HepG2 (cell line): Measurements from ENCODE around the gene GNG7. TPM values are rescaled to one million over a fixed set of nuclear protein-coding genes. Genes with fewer than 3 reads are reported as not detected.
A peak's percentile ranks its signal among the peaks of the same experiment; 100 is the strongest.

Experiments
- FLYWCH1 ChIP-seq: sonication (generic); formaldehyde crosslinking; IDR thresholded peaks from 2 replicates; pipeline ENCODE4 v1.8.1; 2023; ENCODE audit warnings: mild to moderate bottlenecking, missing genetic modification reagents
- HNF1A ChIP-seq, 2 experiments: sonication (generic) in 1 of 2; formaldehyde crosslinking in 1 of 2; IDR thresholded peaks; 2 replicates each; pipeline versions ENCODE4 v1.4.0 to v1.6.1; 2016 to 2020; ENCODE audit warnings: borderline replicate concordance in 1 of 2, low read depth in 1 of 2, mild to moderate bottlenecking in 1 of 2, missing genetic modification reagents in 1 of 2
- SIX4 ChIP-seq: sonication (generic); formaldehyde crosslinking; IDR thresholded peaks from 2 replicates; pipeline ENCODE4 v1.4.0; 2020; ENCODE audit warnings: missing genetic modification reagents
- ZNF20 ChIP-seq: sonication (generic); formaldehyde crosslinking; IDR thresholded peaks from 2 replicates; pipeline ENCODE4 v1.4.0; 2020; ENCODE audit warnings: mild to moderate bottlenecking, moderate library complexity, missing genetic modification reagents
- ZXDC ChIP-seq: sonication (generic); formaldehyde crosslinking; IDR thresholded peaks from 2 replicates; pipeline ENCODE4 v1.5.0; 2020; ENCODE audit warnings: mild to moderate bottlenecking, missing genetic modification reagents
- polyA plus RNA-seq, 8 experiments: library from polyadenylated mRNA; depleted of rRNA in 3 of 8; stranded (reverse) in 7 of 8; unstranded in 1 of 8; fragments of >200 nt; fragmentation: Illumina TruSeq in 4 of 8; extraction: Trizol in 4 of 8; gene quantifications; 2 replicates each; pipeline versions ENCODE4 v1.2.1 to v1.2.3, GENCODE V29; 2011 to 2016; ENCODE audit warnings: low read depth in 4 of 8, missing spikeins in 1 of 8, mixed read lengths in 1 of 8; ENCODE audit not compliant: insufficient read depth in 1 of 8
- total RNA-seq, 5 experiments: library from RNA; depleted of rRNA; stranded (reverse); fragments of >200 nt; fragmentation: Illumina TruSeq; extraction: Trizol; gene quantifications; 2 replicates each; pipeline ENCODE4 v1.2.3, GENCODE V29; 2016; ENCODE audit warnings: low read depth in 1 of 5
- TF ChIP-seq, protein P1 (sequence below): sonication (generic); formaldehyde crosslinking; IDR thresholded peaks from 2 replicates; pipeline ENCODE4 v1.4.0; 2020; ENCODE audit warnings: missing genetic modification reagents
- TF ChIP-seq, protein P2 (sequence below): sonication (generic); formaldehyde crosslinking; IDR thresholded peaks from 2 replicates; pipeline ENCODE4 v1.4.0; 2020; ENCODE audit warnings: missing genetic modification reagents
- TF ChIP-seq, protein P3 (sequence below): sonication (generic); formaldehyde crosslinking; IDR thresholded peaks from 2 replicates; pipeline ENCODE4 v1.9.0; 2021; ENCODE audit warnings: mild to moderate bottlenecking, missing genetic modification reagents
- TF ChIP-seq, protein P4 (sequence below): IDR thresholded peaks from 2 replicates; pipeline ENCODE4 v1.6.1; 2016; ENCODE audit warnings: low read depth, control low read depth

The GNG7 gene
- total and polyA plus RNA-seq, 2 of the 13 experiments (the other 11 are each of a cell fraction or from before 2014, with no cell fraction given), result 1.4 to 3.3 TPM

DNA sequence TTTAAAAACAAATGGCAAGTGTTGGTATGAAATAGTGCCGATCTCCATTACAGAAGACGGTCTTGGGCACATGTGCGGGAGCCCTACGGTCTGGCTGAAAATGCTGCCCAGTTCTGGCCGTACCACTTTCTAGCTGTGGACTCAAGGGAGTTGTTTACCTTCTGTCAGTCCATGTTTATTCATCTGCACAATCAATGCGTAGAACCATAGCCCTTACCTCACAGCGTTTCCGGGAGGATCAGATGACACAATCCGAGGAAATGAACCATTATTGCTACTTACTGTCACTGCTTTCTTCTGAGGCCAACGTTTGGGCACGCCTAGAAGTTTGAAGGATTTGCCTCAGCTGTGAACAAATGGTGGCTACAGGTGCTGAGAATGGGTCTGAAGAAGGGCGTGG is 195.4 kb downstream of the GNG7 start (continued):
- TF ChIP-seq FLYWCH1 (CRISPR knock-in tag) (no peak), SIX4 (peak; percentile 98), ZNF20 (CRISPR knock-in tag) (no peak), ZXDC (CRISPR knock-in tag) (no peak), HNF1A (IDR thresholded peaks at IDR 0.05; ENCODE audit: low read depth) (0 out of 2 replicates have a peak, but pooled peaks have one; percentile 31), HNF1A (CRISPR knock-in tag; IDR thresholded peaks at IDR 0.05; ENCODE audit: borderline replicate concordance) (no peak)
- TF ChIP-seq, protein P1, sequence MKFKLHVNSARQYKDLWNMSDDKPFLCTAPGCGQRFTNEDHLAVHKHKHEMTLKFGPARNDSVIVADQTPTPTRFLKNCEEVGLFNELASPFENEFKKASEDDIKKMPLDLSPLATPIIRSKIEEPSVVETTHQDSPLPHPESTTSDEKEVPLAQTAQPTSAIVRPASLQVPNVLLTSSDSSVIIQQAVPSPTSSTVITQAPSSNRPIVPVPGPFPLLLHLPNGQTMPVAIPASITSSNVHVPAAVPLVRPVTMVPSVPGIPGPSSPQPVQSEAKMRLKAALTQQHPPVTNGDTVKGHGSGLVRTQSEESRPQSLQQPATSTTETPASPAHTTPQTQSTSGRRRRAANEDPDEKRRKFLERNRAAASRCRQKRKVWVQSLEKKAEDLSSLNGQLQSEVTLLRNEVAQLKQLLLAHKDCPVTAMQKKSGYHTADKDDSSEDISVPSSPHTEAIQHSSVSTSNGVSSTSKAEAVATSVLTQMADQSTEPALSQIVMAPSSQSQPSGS (CRISPR knock-in tag), result peak; percentile 48; the same call in 1 of the 2 replicates
- TF ChIP-seq, protein P2, sequence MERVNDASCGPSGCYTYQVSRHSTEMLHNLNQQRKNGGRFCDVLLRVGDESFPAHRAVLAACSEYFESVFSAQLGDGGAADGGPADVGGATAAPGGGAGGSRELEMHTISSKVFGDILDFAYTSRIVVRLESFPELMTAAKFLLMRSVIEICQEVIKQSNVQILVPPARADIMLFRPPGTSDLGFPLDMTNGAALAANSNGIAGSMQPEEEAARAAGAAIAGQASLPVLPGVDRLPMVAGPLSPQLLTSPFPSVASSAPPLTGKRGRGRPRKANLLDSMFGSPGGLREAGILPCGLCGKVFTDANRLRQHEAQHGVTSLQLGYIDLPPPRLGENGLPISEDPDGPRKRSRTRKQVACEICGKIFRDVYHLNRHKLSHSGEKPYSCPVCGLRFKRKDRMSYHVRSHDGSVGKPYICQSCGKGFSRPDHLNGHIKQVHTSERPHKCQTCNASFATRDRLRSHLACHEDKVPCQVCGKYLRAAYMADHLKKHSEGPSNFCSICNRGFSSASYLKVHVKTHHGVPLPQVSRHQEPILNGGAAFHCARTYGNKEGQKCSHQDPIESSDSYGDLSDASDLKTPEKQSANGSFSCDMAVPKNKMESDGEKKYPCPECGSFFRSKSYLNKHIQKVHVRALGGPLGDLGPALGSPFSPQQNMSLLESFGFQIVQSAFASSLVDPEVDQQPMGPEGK, result peak; percentile 40; the same call in 1 of the 2 replicates
- TF ChIP-seq, protein P3, sequence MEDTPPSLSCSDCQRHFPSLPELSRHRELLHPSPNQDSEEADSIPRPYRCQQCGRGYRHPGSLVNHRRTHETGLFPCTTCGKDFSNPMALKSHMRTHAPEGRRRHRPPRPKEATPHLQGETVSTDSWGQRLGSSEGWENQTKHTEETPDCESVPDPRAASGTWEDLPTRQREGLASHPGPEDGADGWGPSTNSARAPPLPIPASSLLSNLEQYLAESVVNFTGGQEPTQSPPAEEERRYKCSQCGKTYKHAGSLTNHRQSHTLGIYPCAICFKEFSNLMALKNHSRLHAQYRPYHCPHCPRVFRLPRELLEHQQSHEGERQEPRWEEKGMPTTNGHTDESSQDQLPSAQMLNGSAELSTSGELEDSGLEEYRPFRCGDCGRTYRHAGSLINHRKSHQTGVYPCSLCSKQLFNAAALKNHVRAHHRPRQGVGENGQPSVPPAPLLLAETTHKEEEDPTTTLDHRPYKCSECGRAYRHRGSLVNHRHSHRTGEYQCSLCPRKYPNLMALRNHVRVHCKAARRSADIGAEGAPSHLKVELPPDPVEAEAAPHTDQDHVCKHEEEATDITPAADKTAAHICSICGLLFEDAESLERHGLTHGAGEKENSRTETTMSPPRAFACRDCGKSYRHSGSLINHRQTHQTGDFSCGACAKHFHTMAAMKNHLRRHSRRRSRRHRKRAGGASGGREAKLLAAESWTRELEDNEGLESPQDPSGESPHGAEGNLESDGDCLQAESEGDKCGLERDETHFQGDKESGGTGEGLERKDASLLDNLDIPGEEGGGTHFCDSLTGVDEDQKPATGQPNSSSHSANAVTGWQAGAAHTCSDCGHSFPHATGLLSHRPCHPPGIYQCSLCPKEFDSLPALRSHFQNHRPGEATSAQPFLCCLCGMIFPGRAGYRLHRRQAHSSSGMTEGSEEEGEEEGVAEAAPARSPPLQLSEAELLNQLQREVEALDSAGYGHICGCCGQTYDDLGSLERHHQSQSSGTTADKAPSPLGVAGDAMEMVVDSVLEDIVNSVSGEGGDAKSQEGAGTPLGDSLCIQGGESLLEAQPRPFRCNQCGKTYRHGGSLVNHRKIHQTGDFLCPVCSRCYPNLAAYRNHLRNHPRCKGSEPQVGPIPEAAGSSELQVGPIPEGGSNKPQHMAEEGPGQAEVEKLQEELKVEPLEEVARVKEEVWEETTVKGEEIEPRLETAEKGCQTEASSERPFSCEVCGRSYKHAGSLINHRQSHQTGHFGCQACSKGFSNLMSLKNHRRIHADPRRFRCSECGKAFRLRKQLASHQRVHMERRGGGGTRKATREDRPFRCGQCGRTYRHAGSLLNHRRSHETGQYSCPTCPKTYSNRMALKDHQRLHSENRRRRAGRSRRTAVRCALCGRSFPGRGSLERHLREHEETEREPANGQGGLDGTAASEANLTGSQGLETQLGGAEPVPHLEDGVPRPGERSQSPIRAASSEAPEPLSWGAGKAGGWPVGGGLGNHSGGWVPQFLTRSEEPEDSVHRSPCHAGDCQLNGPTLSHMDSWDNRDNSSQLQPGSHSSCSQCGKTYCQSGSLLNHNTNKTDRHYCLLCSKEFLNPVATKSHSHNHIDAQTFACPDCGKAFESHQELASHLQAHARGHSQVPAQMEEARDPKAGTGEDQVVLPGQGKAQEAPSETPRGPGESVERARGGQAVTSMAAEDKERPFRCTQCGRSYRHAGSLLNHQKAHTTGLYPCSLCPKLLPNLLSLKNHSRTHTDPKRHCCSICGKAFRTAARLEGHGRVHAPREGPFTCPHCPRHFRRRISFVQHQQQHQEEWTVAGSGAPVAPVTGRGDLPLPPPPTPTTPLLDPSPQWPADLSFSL, result no peak
- TF ChIP-seq, protein P4, sequence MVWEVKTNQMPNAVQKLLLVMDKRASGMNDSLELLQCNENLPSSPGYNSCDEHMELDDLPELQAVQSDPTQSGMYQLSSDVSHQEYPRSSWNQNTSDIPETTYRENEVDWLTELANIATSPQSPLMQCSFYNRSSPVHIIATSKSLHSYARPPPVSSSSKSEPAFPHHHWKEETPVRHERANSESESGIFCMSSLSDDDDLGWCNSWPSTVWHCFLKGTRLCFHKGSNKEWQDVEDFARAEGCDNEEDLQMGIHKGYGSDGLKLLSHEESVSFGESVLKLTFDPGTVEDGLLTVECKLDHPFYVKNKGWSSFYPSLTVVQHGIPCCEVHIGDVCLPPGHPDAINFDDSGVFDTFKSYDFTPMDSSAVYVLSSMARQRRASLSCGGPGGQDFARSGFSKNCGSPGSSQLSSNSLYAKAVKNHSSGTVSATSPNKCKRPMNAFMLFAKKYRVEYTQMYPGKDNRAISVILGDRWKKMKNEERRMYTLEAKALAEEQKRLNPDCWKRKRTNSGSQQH, result peak; percentile 67; the same call in 1 of the 2 replicates
